NCI-H510A treated with DMSO at 0.1 percent for 48 hours (cell line): ENCODE measurements around the gene CBX4.

Experiments
- DNase-seq: peaks from one replicate; lab custom pipeline; 2025; lab: John Stamatoyannopoulos, UW

CBX4 gene

DNA sequence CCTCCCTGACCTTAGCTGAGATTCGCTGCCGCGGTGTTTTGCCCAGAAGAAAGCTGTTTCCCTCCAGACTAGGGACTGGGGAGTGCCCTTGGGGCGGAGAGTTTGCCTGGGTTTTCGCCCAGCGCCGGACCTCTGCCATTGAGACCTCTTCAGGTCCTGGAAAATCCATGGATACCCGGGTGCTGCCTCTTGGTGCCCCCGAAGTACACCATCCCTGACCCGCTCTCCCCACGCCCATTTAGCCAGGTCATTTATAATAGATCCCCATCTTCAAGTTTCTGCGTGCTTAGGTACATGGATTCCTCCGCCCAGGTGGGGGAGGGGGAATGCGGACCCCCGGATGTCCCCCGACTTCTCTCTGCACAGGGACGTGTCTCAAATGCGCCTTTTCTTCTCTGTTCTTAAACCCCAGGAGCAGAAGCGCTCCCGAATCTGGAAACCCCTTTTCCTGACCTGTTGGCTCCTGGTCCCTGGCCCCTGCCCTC is 27.3 kb downstream of the CBX4 start:
- DNase-seq: no peak

DNA sequence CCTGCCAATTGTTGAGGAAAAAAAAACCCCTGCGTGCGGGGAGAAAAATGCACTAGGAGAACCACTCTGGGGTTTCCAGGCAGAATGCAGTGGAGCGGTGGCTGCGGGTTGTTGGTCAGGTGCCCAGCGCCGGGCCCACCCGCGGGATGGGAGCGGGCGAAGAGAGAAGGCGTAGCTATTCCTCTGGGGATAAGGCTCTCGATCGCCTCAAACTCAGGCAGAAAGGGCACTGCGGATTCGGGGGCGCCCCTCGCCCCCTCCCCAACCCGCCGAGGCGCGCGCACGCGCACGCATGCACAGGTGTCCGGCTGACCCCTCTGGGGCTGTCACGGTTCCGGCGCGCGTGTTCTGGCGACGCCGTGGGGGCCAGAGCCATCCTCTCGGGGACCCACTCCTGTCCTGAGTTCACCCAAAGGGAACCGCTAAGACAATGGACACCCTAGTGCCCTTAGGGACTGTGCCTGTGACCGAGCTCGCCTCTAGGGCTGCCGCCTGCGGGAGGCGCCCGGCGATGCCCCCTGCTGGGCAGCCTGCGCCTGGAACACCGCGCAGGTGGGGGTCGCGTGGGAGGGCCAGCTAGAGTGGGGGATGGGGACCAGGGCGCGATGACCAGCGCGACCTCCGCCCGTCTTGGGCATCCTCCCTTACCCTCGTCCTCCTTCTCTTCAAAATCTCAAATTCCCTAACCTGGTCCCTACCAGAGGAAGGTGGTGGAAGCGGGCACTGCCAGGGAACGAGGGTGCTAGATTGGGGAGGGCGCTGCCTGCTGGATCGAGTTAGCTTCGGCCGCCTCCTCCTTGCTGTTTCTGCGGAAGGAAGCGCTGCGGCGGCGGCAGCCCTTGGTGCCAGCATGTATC is 28.0 kb downstream of the CBX4 start:
- peak; percentile 91 for DNase-seq

DNA sequence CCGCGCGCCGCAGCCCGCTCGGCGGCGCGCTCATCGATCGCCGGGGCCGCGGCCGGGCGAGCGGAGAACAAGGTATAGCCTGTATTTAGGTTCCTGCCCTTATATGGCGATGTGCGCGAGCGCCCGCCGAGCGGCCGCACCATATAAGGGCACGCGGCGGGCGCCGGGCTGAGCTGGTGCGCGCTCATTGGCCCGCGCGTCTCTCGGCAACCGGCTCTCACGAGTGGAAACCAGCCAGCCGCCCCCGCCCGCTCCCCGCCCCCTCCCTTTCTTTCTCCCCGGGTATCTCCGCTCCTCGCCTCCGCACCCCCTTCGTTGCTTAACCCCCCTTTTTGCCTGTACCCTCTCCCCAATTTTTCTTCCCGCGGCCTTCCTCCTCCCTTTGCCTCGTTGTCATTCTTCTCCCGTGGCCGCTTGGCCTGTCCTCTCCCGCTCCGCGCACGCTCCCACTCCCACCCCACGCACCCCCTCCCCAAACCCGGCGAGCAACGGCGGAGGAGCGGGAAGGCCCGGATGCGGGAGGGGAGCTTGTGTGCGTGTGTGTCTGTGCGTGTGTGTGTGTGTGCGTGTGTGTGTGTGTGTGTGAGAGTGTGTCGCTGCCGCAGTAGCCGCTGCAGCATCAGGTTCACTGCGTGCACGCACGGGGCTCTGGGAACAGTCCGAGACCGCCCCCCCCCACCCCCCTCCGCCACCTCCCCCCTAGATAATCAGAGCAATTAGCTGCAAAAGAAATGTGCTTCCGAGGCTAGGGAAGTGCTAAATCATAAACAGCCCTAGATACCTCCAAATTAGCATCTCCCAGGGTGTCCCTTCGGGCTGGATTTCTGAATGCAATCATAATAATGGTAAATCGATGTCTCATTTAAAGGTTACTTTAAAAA is 28.9 kb downstream of the CBX4 start:
- peak; percentile 91 for DNase-seq

DNA sequence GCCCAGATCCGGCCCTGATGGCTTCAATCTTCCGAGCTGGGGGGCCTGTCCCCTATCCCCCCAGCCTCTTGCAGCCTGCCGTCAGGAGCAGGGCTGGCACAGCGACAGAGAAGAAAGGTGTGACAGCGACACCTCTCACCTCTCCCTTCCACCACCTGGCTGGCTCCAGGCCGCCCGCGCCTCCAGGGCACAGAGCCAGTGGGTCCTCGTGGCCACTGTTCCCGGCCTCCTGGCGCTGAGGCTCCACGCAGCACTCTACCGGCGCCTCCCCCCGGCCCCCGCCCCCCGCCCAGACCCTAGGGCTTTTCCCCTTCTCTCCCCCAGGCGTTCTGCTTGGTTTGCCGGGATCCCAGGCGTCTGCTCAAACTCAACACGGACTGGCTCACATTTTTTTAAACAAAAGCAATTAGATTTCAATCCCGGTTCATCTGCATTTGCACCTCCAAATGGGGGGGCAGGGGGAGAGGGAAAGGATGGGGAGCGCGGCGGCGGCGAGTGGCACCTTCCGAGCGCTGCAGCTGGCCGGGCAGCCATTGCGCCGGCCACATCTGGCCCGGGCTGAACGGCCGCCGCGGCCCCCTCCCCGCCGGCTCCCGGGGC is 29.6 kb downstream of the CBX4 start:
- DNase-seq: peak; percentile 53

DNA sequence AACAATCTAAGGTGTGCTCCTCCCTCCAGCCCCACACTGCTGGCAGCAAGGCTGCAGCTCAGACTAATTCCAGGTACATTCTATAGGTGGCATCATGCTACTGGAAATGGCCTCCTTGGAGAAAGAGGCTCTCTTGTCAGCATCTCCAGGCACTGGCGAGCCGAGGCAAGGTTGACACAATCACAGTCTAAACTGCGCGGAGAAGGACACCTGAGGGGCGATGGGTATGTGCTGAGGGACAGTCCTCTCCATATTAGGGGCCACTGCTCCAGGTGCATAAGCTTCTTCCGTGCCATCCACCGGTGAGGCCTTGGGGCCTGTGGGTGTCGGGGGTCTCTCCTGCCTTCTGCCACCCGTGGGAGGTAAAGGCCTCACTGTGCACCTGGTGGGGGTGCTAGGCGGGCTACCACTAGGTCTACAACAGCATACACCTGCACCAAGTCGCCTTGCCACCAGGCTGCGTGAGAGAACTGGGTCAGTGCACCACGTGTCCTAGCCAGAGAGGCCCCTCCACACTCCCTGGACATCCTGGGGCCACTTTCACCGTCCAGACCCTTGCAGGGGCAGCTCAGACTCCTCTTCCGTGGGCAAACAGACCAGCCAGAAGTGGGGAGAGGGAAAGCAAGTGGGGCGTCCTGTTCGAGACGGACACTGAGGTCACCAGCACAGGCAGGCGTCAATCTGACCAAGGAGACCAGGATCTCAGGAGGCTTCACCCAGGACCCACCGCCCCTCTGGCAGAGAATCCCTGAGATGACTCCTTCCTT is 30.3 kb downstream of the CBX4 start:
- peak; percentile 78 for DNase-seq

DNA sequence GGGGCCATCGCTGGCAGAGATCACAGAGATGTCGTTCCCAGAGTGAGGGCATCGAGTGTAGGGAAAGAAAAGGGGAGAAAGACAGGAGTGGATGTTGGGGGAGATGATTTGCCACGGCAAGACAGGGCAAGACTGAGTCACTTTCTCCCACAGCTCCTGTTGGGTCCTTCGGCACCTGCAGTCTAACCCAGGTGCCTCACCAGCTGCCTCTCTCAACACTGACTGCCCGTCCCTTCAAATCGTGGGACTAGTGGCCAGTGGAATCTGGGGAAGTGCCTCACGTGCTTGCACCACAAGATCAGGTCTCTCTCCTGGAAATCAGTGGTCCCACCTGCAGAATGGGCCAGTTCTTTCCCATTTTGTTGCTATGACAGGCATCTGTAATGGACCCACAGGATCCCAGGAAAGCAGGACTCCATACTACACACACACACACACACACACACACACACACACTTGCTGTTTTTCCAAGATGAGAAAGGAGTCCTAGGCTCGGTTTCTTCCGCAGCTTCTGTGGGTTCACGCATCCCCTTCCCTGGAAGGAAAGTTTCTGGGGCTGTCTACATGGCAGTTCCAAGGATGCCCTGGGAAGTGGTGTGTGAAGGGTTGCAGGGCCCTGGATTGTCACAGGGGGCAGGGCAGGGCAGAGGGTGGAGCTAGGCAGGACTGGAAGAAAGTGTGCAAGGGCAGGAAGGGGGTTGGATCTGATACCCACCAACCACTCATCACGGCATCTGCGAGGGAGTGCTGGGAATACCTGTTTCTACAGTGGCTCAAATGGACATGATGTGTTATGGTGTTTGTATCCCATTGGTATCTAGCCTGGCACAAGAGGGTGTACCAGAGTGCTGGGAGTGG is 32.1 kb downstream of the CBX4 start:
- DNase-seq: no peak

DNA sequence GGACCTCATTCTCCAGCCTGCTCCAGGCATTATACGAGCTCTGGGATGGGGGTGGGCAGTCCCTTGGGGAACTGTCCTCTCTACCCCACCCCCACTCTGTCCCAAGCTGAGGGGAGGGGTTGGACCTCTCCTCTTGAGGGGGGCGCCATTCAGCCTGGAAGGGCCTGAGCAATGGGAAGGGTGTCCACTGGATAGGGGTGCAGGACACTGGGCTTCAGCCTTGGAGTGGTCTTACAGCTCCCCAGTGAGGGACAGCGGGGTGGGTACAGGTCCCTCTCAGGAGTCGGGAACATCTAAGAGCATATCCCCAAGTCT is 32.8 kb downstream of the CBX4 start:
- DNase-seq: no peak

DNA sequence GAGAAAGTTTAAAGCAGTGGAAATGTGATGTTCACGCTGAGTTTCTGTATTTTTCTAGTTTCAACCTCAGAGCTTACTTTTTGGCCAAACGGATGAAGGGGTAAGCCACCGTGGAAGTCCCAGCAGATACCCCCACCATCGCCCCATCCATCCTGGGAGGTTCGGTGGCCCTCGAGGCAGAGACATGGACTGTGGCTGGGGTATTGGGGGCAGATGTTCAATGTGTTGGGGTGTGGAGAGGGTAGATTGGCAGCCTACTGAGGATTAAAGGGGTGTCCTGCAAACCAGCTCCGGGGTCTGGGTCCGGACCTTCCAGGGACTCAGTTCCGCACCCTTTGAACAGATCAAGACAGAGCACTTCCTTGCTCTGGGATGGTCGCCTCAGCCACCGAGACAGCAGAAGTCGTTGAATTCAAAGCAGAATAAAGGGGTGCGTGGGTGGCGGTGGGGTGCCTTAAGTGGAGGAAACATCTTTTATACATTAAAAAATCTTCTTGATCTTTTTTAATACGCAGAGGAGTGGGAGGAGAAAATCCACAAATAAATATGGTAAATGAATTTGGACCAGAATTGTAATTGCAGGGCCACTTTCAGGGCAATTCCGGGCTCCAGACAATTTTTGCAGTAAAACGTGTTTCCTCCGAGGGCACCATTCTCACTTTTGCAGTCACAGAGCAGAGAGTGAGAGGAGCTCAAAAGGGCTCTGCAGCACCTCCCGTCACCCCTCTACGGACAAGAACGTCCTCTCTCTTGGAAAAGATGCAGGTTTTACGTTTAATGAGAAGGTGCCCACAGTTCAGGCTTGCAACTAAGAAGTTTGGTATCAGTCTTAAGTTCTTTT is 34.2 kb downstream of the CBX4 start:
- no peak for DNase-seq

DNA sequence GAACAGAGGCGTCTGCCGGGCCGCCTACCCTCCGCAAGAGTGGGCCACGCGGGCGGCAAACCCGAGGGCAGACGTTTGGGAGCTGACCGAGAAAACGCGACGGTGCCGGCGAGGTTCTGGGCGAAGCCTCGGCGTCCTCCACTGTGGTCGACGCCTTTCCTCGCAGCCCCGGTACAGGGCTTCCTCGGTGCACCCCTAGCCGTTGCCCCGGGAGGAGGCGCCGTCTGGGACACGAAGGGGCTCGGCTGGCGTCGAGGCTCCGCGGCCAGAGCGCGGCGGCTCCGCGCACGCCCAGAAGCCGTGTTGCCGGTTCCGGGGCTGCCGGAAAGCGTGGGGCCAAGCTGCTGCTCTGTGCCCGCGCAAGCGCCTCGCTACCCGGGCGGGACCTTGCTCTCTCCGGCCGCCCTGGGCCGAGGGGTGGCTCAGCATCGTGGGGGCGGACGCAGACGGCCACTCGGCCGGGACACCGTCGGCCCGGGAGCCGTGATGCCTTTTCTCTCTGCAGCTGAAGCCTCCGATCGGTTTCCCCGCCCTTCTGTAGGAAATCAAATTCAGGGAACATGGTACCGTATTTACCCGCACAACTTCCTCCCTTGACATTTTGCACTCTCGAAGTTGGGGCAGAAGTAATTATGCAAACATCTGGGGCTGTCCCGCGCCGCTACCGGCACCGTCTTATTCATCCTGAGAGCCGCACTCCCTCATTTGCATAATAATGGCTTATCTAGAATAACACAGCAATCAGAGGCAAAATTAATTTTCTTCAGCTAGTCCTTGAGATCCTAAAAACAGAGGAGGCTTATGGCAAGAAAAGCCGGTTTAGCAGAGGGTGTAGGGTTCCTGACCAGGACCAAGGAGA is 35.0 kb downstream of the CBX4 start:
- DNase-seq: peak; percentile 57

DNA sequence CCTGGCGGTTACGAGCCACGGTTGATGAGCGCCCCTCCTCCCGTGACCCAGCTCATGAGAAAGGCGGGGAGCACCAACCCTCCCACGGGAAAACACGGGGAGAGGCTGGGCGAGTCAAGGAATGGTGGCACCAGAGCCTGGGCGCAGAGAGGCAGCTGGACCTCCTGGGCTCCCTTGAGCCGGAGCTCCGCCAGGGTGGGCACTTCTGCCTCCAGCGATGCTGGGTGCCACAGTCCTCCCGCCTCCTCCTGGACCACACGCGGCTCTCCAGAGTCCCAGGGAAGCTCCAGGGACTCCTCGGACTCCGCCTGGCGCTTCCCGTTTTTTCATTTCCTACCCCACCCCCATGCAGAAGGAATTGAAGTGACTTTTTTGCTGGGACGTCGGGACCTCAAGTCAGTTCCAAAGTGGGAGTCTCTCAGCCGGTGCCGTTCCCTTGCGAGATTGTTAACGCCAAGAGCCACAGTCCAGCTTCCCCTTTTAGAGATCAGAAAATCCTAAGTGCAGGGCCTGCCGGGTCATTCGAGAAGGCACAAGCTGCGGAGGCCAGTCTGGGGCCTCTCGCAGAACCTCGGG is 35.7 kb downstream of the CBX4 start:
- DNase-seq: no peak

DNA sequence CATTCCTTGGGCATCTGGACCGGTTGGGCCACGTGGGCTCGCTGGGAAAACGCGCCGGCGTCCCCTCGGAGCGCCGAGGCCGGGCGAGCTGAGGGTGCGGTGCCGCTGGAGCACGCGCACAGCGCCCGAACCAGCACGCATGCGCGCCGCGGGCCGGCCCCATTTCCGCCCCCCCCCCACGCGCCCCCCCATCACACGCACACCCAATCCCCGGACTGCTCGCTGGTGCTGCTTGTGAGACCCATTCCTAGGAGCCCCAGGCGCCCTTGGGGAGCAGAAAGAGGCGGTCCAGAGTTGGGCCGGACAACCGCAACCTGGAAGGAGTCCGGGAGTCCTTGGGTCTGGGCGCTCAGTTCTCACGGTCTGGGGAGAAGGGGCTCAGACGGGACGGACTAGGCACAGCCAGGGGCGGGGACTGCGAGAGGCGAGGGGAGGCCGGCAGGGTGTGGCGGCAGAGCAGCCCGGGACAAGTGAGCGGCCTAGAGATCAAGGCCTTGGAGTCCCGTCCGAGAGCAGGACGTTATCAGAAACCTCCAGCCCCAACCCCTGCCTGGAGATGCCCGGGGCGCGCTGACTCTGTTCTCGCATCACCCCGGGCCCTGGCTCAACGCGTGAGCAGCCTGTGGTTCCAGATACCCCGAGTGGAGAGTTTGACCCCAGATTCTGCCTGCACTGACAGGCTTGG is 36.4 kb downstream of the CBX4 start:
- DNase-seq: no peak

DNA sequence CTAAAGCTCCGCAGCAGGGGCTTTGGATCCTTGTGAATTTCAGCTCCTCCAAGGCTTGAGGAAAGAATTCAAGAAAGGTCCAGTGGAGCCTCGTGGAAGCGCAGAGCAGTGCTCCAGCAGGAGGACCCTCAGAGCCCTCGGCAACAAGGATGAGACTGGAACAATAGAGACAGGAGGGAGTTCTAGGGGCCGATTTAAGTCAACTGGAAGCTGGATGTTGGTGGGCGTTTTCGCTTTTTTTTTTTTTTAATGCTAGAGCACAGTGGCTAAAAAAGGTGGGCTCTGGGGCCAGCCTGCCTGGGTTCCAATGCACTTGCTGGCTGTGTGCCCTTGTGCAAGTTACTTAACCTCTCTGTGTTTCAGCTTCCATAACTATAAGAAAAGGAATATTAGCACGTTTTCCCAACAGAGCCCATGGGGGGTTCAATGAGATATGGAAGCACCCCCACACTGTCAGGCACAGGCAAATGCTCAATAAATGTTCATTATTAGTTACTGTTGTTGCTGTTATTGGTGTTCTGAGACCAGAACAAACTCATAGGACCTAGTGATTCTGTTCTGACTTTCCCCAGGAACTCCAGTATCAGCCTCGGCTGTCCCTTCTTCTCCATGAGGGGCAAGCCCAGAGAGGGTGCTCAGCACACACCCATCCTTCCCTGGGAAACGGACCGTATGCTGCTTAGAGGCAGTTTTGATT is 37.1 kb downstream of the CBX4 start:
- no peak for DNase-seq

DNA sequence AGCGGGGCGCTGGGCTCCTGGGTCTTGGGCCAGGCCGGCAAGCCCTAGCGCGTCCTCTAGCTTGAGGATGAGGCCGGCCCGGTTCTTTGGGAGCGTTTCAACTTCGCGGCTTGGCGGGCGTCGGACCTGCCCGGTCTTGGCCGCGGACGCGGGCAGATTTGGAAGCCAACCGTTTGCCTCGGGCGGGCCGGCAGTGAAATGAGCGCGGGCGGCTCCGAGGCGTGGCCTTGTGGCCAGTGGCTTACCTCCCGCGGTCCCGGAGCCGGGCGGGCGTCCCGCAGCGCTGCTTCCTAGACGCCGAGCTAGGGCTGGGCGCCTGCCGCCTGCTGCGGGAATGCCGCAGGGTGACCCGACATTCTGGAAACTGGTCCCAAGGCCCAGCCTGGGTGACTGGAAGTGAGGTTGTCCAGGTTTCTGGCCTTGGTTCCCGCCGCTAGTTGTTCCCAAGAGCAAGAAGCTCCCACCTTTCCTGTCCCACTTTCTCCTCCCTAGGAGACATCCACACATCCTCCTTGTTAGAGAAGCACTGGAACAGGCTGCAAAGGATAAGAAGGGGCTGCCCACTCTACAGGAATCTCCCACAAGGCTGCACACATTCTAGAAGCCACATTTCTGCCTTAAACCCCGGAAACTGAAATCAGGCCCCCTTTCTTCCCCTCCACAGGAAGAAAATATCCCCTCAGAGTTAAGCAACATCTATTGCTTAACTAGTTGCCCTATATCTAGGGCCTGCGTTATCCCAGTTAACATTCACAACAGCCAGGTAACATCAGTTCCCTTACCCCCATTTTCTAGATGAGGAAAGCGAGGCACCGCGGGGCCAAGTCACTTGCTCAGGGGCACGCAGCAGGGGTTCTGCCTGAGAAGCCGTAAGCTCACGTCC is 37.8 kb downstream of the CBX4 start:
- no peak for DNase-seq

DNA sequence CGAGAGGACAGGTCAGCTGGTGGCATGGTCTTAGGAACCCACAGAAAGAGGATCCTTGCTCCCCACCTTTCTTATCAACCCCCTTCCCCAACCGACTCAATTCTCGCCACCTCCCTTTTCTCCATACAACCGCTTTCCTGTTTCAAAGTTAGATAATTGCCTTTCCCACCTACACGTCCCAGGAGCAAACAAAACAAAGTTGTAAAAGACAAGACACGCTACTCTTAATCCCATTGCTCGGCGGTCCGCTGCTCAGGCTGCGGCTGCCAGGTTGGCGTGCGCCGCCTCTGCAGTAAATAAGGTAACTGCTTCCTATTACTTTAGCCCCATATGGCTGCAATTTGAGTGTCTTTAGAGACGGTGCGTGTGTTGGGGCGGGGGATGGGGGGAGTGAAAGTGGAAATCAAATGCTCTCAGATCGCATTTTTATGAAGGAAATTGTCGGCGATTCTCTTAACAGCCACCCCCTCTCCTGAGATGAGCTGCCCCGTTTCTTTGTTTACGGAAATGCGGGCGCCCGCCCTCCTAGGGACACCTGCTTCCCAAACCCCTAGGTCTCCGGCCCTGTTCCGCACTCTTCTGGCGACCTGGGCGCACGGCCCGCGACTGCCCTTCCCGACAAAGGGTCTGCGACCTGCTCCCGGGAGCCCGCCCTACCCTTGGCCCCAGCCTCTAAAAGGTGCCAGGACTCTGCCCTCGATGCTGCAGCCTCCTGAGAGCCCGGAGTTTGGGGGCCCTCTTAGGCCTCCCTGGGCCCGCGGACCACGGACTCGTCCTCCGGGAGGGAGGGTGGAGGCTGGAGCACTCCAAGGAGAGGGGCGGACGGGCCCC is 38.7 kb downstream of the CBX4 start:
- DNase-seq: peak; percentile 57

DNA sequence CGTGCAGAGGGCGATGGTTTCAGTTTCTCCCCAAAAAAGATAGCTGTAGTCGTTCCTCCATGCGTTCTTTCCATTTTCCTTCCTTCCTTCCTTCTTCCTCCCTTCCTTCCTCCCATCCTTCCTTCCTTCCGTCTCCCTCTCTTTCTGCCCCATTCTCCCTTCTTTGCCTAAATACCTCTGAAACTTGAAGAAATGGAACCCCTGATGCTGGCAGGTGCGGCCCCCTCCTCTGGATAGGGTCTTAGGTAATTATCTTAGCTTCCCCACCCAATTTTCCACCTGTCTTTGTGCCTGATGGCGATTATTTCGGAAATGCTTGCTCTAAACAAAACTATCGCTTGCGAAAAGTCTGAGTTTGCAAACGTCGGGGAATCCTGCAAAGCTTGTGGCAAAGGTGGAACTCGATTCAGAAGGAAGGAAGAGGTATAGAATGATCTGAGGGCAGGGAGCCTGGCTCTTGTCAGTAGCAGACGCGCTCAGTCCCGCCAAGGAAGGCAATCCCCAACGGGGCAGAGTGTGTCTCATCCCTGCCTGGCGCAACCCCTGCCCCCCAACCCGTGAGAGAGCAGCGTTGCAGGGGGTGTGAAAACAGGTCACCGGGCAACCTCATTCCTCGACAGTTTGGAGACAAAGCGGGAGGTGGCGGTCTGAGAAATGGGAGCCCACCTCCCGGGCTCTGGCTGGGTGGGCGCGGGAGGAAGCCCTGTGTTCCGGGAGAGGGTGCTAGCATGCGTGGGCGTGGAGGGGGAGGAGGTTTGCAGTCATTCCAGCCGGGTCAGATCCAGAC is 39.5 kb downstream of the CBX4 start:
- DNase-seq: no peak
